Calu3 (cell line): ENCODE data around the gene RNF26. TPM values are rescaled to one million over a fixed set of nuclear protein-coding genes. Genes with fewer than 3 reads are reported as not detected.

Source experiments
- Bru-seq: library from RNA; stranded (reverse); fragments of 400-500 nt; gene quantifications from one replicate; lab custom pipeline; 2021; lab: Mats Ljungman, UMichigan
- BruChase-seq, 2 experiments: library from RNA; stranded (reverse); fragments of 400-500 nt; gene quantifications; one replicate each; lab custom pipeline; 2021; lab: Mats Ljungman, UMichigan
- BruUV-seq: library from RNA; stranded (reverse); fragments of 400-500 nt; replicated peaks from 2 replicates; lab custom pipeline; 2021; lab: Mats Ljungman, UMichigan
- CTCF ChIA-PET: fragments of 300-600 bp; sonication (Branson Sonifier 250); formaldehyde crosslinking; loops from one replicate; lab custom pipeline; 2022; ENCODE audit warnings: antibody characterized with exemption; lab: Charles Lee
- DNase-seq: peaks from one replicate; pipeline ENCODE4 v3.0.0; 2022
- H3K27ac Mint-ChIP-seq: one replicate; pipeline ENCODE4 v1.8.0; 2022; ENCODE audit warnings: mixed read lengths; ENCODE audit not compliant: unreplicated experiment
- H3K27me3 Mint-ChIP-seq: one replicate; pipeline ENCODE4 v1.8.0; 2022; ENCODE audit warnings: mixed read lengths; ENCODE audit not compliant: unreplicated experiment
- H3K36me3 Mint-ChIP-seq: one replicate; pipeline ENCODE4 v1.8.0; 2022; ENCODE audit warnings: mild to moderate bottlenecking, moderate library complexity, mixed read lengths; ENCODE audit not compliant: insufficient read depth, unreplicated experiment
- H3K4me1 Mint-ChIP-seq: one replicate; pipeline ENCODE4 v1.8.0; 2022; ENCODE audit warnings: mild to moderate bottlenecking, low read depth, mixed read lengths; ENCODE audit not compliant: unreplicated experiment
- H3K4me3 Mint-ChIP-seq: one replicate; pipeline ENCODE4 v1.8.0; 2022; ENCODE audit warnings: mild to moderate bottlenecking, low read depth, moderate library complexity, mixed read lengths; ENCODE audit not compliant: unreplicated experiment
- H3K9me3 Mint-ChIP-seq: one replicate; pipeline ENCODE4 v1.8.0; 2022; ENCODE audit warnings: low read depth, mixed read lengths; ENCODE audit not compliant: unreplicated experiment
- CTCF ChIP-seq: fragments of 200-600 bp; IDR thresholded peaks from one replicate; pipeline ENCODE4 v1.8.0; 2022; ENCODE audit warnings: antibody characterized with exemption; ENCODE audit not compliant: unreplicated experiment
- intact Hi-C: fragments of 100-400 bp; cut with micrococcal nuclease; formaldehyde crosslinking; loops from one replicate; pipeline ENCODE4 v1.10.0; 2022; ENCODE audit not compliant: unreplicated experiment
- long read RNA-seq: library from polyadenylated mRNA; stranded (forward); transcript quantifications from one replicate; pipeline ENCODE4 v2.0.0, GENCODE V29; 2022
- total RNA-seq: library from RNA; stranded (reverse); gene quantifications from 2 replicates; pipeline ENCODE4 v1.2.3, GENCODE V29; 2022

Gene RNF26
- total RNA-seq: 31.8 and 35.0 TPM in 2 replicates
- percentile 65 among the genes with signal in this experiment for Bru-seq, nascent RNA
- BruChase-seq, experiment 1, labeled RNA remaining after a 6-hour chase: percentile 95 among the genes with signal in this experiment
- BruChase-seq, experiment 2, labeled RNA remaining after a 2-hour chase: percentile 96 among the genes with signal in this experiment
- long read RNA-seq, transcript RNF26-201 (1 exons, 2,787 nt): major isoform, 56 of 56 reads
- long read RNA-seq, partial matches to known transcripts: 0 of 56 reads
- long read RNA-seq, other reads (novel, unspliced or antisense): 0 of 56 reads

GRCh38 chr11:119334174-119334930 lies at the start of gene RNF26:
Gene RNF26 (plus strand): TSS chr11:119334527. CDS start chr11:119335123, 596 bp downstream.
- no TSS peak for BruUV-seq
- Mint-ChIP-seq H3K27ac (peak within 1 kb of the TSS; percentile 83), H3K4me3 (peak within 1 kb of the TSS; percentile 77), H3K9me3 (no peaks in the 10 kb centered on the region), H3K36me3 (peaks cover 42% of the 10 kb centered on the region), H3K4me1 (no peaks in the 10 kb centered on the region), H3K27me3 (peaks cover 21% of the 10 kb centered on the region)
- CTCF ChIA-PET: interaction anchor here (0.6 kb wide), 1 partner anchor 193 kb away, joined by 3 read pairs; no protein-coding TSS in a partner anchor
- intact Hi-C loops: no loop called here
- peak; percentile 86 for DNase-seq
- no peak for TF ChIP-seq CTCF

- Mint-ChIP-seq H3K4me1 (no peaks in the 10 kb centered on the region), H3K27ac (peak overlapping the region; percentile 60), H3K4me3 (no peak overlapping the region), H3K9me3 (no peaks in the 10 kb centered on the region), H3K36me3 (peaks cover 4% of the 10 kb centered on the region), H3K27me3 (no peaks in the 10 kb centered on the region)
- CTCF ChIA-PET: no interaction called here
- no peak for TF ChIP-seq CTCF
- no TSS peak for BruUV-seq
- intact Hi-C loops: no loop called here
- DNase-seq: no peak
These were observed 48.9 kb upstream of the RNF26 start for GRCh38 chr11:119285431-119285830.

- peaks cover 4% of the 10 kb centered on the region for H3K36me3 Mint-ChIP-seq
- CTCF ChIA-PET: no interaction called here
These were observed 46.1 kb upstream of the RNF26 start for GRCh38 chr11:119288219-119288618.

More at GRCh38 chr11:119288219-119288618, 46.1 kb upstream of the RNF26 start:
- Mint-ChIP-seq H3K27ac (no peak overlapping the region), H3K27me3 (no peaks in the 10 kb centered on the region), H3K4me1 (no peaks in the 10 kb centered on the region), H3K4me3 (no peak overlapping the region), H3K9me3 (no peaks in the 10 kb centered on the region)
- intact Hi-C loops: no loop called here
- BruUV-seq: no TSS peak
- no peak for DNase-seq
- TF ChIP-seq CTCF: no peak
